HepG2 (cell line): Measurements from ENCODE around the gene KIF9. TPM values are rescaled to one million over a fixed set of nuclear protein-coding genes. Genes with fewer than 3 reads are reported as not detected.

Source experiments
- ATRX ChIP-seq: sonication (generic); formaldehyde crosslinking; IDR thresholded peaks from 2 replicates; pipeline ENCODE4 v1.4.0; 2020; ENCODE audit warnings: missing genetic modification reagents, borderline replicate concordance
- CCDC6 ChIP-seq: sonication (generic); formaldehyde crosslinking; IDR thresholded peaks from 2 replicates; pipeline ENCODE4 v1.8.1; 2022; ENCODE audit warnings: mild to moderate bottlenecking, missing genetic modification reagents, moderate library complexity
- FOSL2 ChIP-seq: sonication (generic); formaldehyde crosslinking; IDR thresholded peaks from 2 replicates; pipeline ENCODE4 v1.4.0; 2020; ENCODE audit warnings: missing genetic modification reagents
- FOXJ3 ChIP-seq: sonication (generic); formaldehyde crosslinking; IDR thresholded peaks from 2 replicates; pipeline ENCODE4 v1.4.0; 2020; ENCODE audit warnings: missing genetic modification reagents, mild to moderate bottlenecking, borderline replicate concordance
- MTF1 ChIP-seq: sonication (generic); formaldehyde crosslinking; IDR thresholded peaks from 2 replicates; pipeline ENCODE4 v1.5.0; 2020; ENCODE audit warnings: missing genetic modification reagents
- MZF1 ChIP-seq: sonication (generic); formaldehyde crosslinking; IDR thresholded peaks from 2 replicates; pipeline ENCODE4 v1.8.1; 2023; ENCODE audit warnings: mild to moderate bottlenecking, missing genetic modification reagents, borderline replicate concordance
- NCOA5 ChIP-seq: sonication (generic); formaldehyde crosslinking; IDR thresholded peaks from 2 replicates; pipeline ENCODE4 v1.4.0; 2020; ENCODE audit warnings: missing genetic modification reagents
- PRPF4 ChIP-seq: fragments of 200-400 bp; formaldehyde crosslinking; IDR thresholded peaks from 2 replicates; pipeline ENCODE4 v1.6.1; 2016; ENCODE audit warnings: low read length, low read depth; ENCODE audit not compliant: poor library complexity, severe bottlenecking
- ZFP82 ChIP-seq: sonication (generic); formaldehyde crosslinking; IDR thresholded peaks from 2 replicates; pipeline ENCODE4 v1.5.1; 2020; ENCODE audit warnings: mild to moderate bottlenecking, missing genetic modification reagents, borderline replicate concordance
- ZNF326 ChIP-seq: sonication (generic); formaldehyde crosslinking; IDR thresholded peaks from 2 replicates; pipeline ENCODE4 v1.4.0; 2020; ENCODE audit warnings: missing genetic modification reagents, borderline replicate concordance
- ZNF670 ChIP-seq: sonication (generic); formaldehyde crosslinking; IDR thresholded peaks from 2 replicates; pipeline ENCODE4 v1.8.0; 2022; ENCODE audit warnings: mild to moderate bottlenecking, missing genetic modification reagents, borderline replicate concordance
- ZNF749 ChIP-seq: sonication (generic); formaldehyde crosslinking; IDR thresholded peaks from 2 replicates; pipeline ENCODE4 v1.8.0; 2022; ENCODE audit warnings: mild to moderate bottlenecking, missing genetic modification reagents, moderate library complexity, borderline replicate concordance
- ZNF816 ChIP-seq: sonication (generic); formaldehyde crosslinking; IDR thresholded peaks from 2 replicates; pipeline ENCODE4 v1.8.0; 2022; ENCODE audit warnings: missing genetic modification reagents, mild to moderate bottlenecking, borderline replicate concordance
- polyA plus RNA-seq, 8 experiments: library from polyadenylated mRNA; depleted of rRNA in 3 of 8; stranded (reverse) in 7 of 8; unstranded in 1 of 8; fragments of >200 nt; fragmentation: Illumina TruSeq in 4 of 8; extraction: Trizol in 4 of 8; gene quantifications; 2 replicates each; pipeline versions ENCODE4 v1.2.1 to v1.2.3, GENCODE V29; 2011 to 2016; ENCODE audit warnings: low read depth in 4 of 8, missing spikeins in 1 of 8, mixed read lengths in 1 of 8; ENCODE audit not compliant: insufficient read depth in 1 of 8
- total RNA-seq, 5 experiments: library from RNA; depleted of rRNA; stranded (reverse); fragments of >200 nt; fragmentation: Illumina TruSeq; extraction: Trizol; gene quantifications; 2 replicates each; pipeline ENCODE4 v1.2.3, GENCODE V29; 2016; ENCODE audit warnings: low read depth in 1 of 5
- TF ChIP-seq, protein P1 (sequence below): sonication (generic); formaldehyde crosslinking; IDR thresholded peaks from 2 replicates; pipeline ENCODE4 v1.5.1; 2020; ENCODE audit warnings: mild to moderate bottlenecking, missing genetic modification reagents, borderline replicate concordance
- TF ChIP-seq, protein P2 (sequence below): IDR thresholded peaks from 2 replicates; pipeline ENCODE4 v1.6.1; 2012; ENCODE audit warnings: low read depth, low read length, improper control_type of control experiment
- TF ChIP-seq, protein P3 (sequence below): sonication (generic); formaldehyde crosslinking; IDR thresholded peaks from 2 replicates; pipeline ENCODE4 v1.5.0; 2020; ENCODE audit warnings: mild to moderate bottlenecking, missing genetic modification reagents
- TF ChIP-seq, protein P4 (sequence below): sonication (generic); formaldehyde crosslinking; IDR thresholded peaks from 2 replicates; pipeline ENCODE4 v1.5.1; 2020; ENCODE audit warnings: mild to moderate bottlenecking, missing genetic modification reagents

The KIF9 gene
- total and polyA plus RNA-seq, 2 of the 13 experiments (the other 11 are each of a cell fraction or from before 2014, with no cell fraction given): 5.1 to 16.9 TPM

DNA sequence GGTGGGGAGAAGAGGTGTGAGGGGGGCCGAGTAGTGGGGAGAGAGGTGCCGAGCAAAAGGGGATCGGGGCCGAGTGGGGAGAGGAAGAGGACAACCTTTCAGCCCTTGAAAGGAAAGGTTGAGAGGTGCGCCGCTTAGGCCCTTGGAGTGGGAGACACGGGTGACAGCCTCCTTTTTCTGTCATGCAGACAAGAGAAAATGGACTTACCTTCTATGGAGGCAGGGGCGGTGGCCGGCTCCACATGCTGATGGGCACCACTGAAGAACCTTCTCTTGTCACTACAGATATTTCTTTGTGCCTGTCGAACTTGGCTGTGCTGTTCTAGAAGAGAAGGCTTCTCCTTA lies 566 bp upstream of the KIF9 start (continued):
- TF ChIP-seq, protein P1, sequence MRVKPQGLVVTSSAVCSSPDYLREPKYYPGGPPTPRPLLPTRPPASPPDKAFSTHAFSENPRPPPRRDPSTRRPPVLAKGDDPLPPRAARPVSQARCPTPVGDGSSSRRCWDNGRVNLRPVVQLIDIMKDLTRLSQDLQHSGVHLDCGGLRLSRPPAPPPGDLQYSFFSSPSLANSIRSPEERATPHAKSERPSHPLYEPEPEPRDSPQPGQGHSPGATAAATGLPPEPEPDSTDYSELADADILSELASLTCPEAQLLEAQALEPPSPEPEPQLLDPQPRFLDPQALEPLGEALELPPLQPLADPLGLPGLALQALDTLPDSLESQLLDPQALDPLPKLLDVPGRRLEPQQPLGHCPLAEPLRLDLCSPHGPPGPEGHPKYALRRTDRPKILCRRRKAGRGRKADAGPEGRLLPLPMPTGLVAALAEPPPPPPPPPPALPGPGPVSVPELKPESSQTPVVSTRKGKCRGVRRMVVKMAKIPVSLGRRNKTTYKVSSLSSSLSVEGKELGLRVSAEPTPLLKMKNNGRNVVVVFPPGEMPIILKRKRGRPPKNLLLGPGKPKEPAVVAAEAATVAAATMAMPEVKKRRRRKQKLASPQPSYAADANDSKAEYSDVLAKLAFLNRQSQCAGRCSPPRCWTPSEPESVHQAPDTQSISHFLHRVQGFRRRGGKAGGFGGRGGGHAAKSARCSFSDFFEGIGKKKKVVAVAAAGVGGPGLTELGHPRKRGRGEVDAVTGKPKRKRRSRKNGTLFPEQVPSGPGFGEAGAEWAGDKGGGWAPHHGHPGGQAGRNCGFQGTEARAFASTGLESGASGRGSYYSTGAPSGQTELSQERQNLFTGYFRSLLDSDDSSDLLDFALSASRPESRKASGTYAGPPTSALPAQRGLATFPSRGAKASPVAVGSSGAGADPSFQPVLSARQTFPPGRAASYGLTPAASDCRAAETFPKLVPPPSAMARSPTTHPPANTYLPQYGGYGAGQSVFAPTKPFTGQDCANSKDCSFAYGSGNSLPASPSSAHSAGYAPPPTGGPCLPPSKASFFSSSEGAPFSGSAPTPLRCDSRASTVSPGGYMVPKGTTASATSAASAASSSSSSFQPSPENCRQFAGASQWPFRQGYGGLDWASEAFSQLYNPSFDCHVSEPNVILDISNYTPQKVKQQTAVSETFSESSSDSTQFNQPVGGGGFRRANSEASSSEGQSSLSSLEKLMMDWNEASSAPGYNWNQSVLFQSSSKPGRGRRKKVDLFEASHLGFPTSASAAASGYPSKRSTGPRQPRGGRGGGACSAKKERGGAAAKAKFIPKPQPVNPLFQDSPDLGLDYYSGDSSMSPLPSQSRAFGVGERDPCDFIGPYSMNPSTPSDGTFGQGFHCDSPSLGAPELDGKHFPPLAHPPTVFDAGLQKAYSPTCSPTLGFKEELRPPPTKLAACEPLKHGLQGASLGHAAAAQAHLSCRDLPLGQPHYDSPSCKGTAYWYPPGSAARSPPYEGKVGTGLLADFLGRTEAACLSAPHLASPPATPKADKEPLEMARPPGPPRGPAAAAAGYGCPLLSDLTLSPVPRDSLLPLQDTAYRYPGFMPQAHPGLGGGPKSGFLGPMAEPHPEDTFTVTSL: 0 out of 2 replicates have a peak, but pooled peaks have one; percentile 2
- TF ChIP-seq ZFP82 (peak; percentile 53; the same call in 1 of the 2 replicates), ZNF749 (CRISPR knock-in tag) (no peak), NCOA5 (CRISPR knock-in tag) (no peak), ATRX (no peak), FOXJ3 (no peak), CCDC6 (CRISPR knock-in tag) (no peak), MTF1 (CRISPR knock-in tag) (no peak), ZNF326 (CRISPR knock-in tag) (no peak), MZF1 (CRISPR knock-in tag) (no peak), ZNF670 (CRISPR knock-in tag) (0 out of 2 replicates have a peak, but pooled peaks have one; percentile 47), ZNF816 (CRISPR knock-in tag) (0 out of 2 replicates have a peak, but pooled peaks have one; percentile 25), FOSL2 (CRISPR knock-in tag) (no peak), PRPF4 (no peak)
- TF ChIP-seq, protein P2, sequence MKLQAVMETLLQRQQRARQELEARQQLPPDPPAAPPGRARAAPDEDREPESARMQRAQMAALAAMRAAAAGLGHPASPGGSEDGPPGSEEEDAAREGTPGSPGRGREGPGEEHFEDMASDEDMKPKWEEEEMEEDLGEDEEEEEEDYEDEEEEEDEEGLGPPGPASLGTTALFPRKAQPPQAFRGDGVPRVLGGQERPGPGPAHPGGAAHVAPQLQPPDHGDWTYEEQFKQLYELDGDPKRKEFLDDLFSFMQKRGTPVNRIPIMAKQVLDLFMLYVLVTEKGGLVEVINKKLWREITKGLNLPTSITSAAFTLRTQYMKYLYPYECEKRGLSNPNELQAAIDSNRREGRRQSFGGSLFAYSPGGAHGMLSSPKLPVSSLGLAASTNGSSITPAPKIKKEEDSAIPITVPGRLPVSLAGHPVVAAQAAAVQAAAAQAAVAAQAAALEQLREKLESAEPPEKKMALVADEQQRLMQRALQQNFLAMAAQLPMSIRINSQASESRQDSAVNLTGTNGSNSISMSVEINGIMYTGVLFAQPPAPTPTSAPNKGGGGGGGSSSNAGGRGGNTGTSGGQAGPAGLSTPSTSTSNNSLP: no peak
- TF ChIP-seq, protein P3, sequence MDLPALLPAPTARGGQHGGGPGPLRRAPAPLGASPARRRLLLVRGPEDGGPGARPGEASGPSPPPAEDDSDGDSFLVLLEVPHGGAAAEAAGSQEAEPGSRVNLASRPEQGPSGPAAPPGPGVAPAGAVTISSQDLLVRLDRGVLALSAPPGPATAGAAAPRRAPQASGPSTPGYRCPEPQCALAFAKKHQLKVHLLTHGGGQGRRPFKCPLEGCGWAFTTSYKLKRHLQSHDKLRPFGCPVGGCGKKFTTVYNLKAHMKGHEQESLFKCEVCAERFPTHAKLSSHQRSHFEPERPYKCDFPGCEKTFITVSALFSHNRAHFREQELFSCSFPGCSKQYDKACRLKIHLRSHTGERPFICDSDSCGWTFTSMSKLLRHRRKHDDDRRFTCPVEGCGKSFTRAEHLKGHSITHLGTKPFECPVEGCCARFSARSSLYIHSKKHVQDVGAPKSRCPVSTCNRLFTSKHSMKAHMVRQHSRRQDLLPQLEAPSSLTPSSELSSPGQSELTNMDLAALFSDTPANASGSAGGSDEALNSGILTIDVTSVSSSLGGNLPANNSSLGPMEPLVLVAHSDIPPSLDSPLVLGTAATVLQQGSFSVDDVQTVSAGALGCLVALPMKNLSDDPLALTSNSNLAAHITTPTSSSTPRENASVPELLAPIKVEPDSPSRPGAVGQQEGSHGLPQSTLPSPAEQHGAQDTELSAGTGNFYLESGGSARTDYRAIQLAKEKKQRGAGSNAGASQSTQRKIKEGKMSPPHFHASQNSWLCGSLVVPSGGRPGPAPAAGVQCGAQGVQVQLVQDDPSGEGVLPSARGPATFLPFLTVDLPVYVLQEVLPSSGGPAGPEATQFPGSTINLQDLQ (CRISPR knock-in tag): 0 out of 2 replicates have a peak, but pooled peaks have one; percentile 9
- TF ChIP-seq, protein P4, sequence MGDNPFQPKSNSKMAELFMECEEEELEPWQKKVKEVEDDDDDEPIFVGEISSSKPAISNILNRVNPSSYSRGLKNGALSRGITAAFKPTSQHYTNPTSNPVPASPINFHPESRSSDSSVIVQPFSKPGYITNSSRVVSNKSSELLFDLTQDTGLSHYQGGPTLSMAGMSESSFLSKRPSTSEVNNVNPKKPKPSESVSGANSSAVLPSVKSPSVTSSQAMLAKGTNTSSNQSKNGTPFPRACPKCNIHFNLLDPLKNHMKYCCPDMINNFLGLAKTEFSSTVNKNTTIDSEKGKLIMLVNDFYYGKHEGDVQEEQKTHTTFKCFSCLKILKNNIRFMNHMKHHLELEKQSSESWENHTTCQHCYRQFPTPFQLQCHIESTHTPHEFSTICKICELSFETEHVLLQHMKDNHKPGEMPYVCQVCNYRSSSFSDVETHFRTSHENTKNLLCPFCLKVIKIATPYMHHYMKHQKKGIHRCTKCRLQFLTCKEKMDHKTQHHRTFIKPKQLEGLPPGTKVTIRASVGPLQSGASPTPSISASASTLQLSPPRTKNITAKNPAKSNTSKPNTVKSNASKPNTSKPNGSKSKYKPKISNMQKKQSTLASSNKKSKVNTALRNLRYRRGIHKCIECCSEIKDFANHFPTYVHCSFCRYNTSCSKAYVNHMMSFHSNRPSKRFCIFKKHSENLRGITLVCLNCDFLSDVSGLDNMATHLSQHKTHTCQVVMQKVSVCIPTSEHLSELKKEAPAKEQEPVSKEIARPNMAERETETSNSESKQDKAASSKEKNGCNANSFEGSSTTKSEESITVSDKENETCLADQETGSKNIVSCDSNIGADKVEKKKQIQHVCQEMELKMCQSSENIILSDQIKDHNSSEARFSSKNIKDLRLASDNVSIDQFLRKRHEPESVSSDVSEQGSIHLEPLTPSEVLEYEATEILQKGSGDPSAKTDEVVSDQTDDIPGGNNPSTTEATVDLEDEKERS (CRISPR knock-in tag): no peak
